ENCODE data around the gene NUDT8. TPM values are rescaled to one million over a fixed set of nuclear protein-coding genes. Genes with fewer than 3 reads are reported as not detected.
"Not testable (repeated sequence)": the region's sequence is repeated elsewhere in the genome, so short reads cannot be mapped to it uniquely, and the experiment has no call there.

NUDT8 gene
- total RNA-seq, 1 donor from 2014 or later, result 5.9 TPM

DNA sequence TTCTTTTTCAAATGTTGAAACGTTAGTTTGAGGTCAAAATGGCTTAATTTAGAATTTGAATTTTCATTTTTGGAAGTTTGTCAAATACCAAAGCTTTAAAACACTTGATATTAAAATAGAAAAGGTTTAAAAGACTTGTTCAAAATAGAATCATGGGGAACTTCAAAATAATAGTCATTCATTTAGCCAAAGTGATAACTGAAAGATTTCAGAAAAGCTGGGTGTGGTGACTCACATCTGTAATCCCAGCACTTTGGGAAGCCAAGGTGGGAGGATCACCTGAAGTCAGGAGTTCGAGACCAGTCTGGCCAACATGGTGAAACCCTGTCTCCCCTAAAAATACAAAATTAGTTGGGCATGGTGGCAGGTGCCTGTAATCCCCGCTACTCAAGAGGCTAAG lies 35.3 kb downstream of the NUDT8 start:
- no peak for DNase-seq (ENCODE audit: low read depth)

DNA sequence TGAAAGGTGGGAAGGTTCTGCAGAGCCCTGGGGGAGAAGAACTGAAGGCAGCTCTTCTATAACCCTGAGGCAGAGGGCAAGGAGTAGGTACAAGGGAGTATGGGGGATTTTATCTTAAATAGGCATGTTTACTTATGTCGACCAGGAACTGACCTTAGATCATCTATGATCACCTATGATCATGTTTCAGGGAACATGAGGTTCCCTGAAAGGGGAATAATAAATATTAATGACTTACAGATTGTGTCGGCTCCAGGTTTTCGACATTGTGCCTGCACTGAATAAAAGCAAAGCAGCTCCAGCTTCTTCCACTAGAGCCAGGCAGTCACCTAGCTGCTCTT lies 36.2 kb downstream of the NUDT8 start:
- DNase-seq (ENCODE audit: low read depth), result no peak

DNA sequence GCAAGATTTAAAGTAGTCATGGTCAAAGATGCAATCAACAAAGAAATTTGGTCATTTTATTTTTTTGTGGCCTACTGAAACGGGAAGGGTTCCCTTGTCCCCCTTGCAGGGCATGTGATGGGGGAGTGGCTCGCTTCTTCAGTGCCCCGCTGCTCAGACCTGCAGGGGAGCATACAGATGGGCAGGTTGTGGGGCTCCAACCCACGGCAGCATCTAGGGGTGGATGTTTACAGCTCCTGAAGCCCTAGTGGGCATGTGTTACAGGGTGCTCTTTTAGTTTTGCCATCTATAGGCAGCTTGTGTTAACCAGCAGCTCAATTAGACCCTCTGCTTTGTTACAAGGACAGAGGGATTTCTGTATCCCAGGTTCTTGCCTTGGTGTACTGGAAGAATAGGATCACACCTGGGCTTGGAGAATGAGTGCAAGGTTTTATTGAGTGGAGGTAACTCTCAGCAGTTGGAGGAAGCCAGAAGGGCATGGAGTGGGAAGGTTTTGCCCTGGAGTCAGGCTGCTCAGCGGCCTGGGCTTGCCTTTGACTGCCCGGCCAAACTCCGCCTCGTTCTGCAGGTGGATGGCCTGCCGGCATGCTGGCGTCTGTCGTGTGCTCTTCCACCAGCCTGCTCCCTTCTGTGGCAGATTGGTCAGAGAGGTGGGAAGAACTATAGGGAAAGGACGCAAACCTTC lies 36.7 kb downstream of the NUDT8 start:
- DNase-seq (ENCODE audit: low read depth), result no peak

DNA sequence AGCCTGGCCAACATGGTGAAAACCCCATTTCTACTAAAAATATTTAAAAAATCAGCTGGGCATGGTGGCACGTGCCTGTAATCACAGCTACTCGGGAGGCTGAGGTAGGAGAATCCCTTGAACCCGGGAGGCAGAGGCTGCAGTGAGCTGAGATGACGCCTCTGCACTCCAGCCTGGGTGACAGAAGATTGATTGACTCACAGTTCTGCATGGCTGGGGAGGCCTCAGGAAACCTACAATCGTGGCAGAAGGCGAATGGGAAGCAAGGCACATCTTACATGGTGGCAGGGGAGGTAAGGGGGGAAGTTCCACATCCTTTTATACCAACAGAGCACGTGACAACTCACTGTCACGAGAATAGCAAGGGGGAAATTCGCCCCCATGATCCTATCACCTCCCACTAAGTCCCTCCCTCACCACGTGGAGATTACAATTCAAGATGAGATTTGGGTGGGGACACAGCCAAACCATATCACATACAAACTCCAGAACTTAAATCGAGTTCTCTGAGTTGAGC lies 40.8 kb downstream of the NUDT8 start:
- not testable (repeated sequence) for DNase-seq (ENCODE audit: low read depth)

DNA sequence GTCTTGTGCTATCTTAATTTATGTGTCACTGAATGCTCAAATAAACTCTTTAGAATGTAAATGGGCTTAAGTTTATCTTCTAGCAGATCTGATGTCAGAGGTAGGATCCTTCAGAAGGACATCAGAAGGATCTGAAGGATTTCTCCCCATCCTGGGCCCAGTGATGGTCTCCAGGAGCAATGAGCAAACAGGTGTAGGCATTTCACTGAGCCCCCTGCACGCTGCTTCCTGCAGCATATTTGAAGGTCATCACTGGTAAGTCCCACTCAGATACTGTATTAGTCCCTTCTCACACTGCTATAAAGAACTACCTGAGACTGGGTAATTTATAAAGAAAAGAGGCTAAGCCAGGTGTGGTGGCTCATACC lies 41.6 kb downstream of the NUDT8 start:
- DNase-seq (ENCODE audit: low read depth), result no peak

DNA sequence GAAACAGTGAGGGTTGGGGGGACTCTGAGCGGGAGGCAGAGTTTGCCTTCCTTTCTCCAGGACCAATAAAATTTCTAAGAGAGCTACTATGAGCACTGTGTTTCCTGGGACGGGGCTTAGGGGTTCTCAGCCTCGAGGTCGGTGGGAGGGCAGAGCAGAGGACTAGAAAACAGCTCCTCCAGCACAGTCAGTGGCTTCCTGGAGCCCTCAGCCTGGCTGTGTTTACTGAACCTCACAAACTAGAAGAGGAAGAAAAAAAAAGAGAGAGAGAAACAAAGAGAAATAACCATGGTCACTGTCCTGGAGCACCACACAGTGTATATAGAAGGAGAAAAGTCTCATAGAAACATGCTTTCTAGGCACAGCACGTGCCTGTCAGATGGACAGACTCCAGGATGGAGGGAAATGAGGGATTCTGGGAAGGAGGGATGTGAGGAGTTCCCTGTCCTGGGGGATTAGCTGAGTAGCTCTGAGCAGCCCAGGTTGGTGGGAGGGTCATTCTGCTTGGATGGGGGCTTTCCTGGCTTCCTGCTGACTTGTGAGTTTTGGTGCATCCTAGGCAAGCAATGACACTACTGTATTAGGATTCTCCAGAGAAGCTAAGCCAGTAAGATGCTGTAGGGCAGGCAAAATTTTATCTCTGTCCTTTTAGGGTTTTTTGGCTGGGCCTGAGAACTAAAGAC lies 43.0 kb downstream of the NUDT8 start:
- no peak for DNase-seq (ENCODE audit: low read depth)

DNA sequence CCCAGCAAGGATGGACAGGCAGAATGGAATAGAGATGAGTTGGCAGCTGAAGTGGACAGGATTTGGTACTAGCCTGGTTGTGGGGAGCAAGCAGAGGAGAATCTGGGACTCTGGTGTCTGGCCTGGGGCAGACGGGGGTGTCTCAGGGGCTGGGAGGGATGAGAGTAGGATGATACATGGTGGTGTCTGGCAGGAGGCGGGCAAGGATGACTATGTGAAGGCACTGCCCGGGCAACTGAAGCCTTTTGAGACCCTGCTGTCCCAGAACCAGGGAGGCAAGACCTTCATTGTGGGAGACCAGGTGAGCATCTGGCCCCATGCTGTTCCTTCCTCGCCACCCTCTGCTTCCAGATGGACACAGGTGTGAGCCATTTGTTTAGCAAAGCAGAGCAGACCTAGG lies 43.8 kb downstream of the NUDT8 start:
- DNase-seq (ENCODE audit: low read depth), result no peak

DNA sequence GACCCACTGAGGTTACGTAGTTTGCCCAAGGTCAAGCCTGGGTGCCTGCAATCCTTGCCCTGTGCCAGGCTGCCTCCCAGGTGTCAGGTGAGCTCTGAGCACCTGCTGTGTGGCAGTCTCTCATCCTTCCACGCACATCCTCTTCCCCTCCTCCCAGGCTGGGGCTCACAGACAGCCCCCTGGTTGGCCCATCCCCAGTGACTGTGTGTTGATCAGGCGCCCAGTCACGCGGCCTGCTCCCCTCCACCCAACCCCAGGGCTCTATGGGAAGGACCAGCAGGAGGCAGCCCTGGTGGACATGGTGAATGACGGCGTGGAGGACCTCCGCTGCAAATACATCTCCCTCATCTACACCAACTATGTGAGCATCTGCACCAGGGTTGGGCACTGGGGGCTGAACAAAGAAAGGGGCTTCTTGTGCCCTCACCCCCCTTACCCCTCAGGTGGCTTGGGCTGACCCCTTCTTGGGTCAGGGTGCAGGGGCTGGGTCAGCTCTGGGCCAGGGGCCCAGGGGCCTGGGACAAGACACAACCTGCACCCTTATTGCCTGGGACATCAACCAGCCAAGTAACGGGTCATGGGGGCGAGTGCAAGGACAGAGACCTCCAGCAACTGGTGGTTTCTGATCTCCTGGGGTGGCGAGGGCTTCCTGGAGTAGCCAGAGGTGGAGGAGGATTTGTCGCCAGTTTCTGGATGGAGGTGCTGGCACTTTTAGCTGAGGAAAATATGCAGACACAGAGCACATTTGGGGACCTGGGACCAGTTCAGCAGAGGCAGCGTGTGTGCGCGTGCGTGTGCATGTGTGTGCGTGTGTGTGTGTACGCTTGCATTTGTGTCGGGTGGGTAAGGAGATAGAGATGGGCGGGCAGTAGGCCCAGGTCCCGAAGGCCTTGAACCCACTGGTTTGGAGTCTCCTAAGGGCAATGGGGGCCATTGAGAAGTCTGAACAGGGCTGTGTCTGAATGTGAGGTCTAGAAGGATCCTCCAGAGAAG lies 44.6 kb downstream of the NUDT8 start:
- DNase-seq (ENCODE audit: low read depth), result no peak

DNA sequence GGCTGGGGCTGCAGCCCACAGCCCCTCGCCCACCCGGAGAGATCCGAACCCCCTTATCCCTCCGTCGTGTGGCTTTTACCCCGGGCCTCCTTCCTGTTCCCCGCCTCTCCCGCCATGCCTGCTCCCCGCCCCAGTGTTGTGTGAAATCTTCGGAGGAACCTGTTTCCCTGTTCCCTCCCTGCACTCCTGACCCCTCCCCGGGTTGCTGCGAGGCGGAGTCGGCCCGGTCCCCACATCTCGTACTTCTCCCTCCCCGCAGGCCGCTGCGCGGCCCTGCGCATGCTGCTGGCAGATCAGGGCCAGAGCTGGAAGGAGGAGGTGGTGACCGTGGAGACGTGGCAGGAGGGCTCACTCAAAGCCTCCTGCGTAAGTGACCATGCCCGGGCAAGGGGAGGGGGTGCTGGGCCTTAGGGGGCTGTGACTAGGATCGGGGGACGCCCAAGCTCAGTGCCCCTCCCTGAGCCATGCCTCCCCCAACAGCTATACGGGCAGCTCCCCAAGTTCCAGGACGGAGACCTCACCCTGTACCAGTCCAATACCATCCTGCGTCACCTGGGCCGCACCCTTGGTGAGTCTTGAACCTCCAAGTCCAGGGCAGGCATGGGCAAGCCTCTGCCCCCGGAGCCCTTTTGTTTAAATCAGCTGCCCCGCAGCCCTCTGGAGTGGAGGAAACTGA lies 45.4 kb downstream of the NUDT8 start:
- DNase-seq (ENCODE audit: low read depth), result peak; percentile 45

DNA sequence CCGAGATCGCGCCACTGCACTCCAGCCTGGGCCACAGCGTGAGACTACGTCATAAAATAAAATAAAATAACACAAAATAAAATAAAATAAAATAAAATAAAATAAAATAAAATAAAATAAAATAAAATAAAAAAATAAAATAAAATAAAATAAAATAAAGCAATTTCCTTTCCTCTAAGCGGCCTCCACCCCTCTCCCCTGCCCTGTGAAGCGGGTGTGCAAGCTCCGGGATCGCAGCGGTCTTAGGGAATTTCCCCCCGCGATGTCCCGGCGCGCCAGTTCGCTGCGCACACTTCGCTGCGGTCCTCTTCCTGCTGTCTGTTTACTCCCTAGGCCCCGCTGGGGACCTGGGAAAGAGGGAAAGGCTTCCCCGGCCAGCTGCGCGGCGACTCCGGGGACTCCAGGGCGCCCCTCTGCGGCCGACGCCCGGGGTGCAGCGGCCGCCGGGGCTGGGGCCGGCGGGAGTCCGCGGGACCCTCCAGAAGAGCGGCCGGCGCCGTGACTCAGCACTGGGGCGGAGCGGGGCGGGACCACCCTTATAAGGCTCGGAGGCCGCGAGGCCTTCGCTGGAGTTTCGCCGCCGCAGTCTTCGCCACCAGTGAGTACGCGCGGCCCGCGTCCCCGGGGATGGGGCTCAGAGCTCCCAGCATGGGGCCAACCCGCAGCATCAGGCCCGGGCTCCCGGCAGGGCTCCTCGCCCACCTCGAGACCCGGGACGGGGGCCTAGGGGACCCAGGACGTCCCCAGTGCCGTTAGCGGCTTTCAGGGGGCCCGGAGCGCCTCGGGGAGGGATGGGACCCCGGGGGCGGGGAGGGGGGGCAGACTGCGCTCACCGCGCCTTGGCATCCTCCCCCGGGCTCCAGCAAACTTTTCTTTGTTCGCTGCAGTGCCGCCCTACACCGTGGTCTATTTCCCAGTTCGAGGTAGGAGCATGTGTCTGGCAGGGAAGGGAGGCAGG lies 46.2 kb downstream of the NUDT8 start, which contains the start of gene GSTP1:
Gene GSTP1, plus strand, starts transcription at position 566 of the 958 bp plus-strand sequence. Its CDS starts 32 bp downstream, at position 598.
- DNase-seq (ENCODE audit: low read depth), result peak; percentile 94

DNA sequence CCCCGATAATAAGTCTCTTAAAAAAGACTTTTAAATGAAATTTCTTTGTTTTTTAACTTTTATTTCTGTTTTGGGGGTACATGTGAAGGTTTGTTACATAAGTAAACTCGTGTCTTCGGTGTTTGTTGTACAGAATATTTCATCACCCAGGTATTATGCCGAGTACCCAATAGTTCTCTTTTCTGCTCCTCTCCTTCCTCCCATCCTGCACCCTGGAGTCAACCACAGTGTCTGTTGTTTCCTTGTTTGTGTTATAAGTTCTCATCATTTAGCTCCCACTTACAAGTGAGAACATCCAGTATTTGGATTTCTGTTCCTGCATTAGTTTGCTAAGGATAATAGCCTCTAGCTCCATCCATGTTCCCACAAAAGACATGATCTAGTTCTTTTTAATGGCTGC lies 47.7 kb downstream of the NUDT8 start:
- no peak for DNase-seq (ENCODE audit: low read depth)

DNA sequence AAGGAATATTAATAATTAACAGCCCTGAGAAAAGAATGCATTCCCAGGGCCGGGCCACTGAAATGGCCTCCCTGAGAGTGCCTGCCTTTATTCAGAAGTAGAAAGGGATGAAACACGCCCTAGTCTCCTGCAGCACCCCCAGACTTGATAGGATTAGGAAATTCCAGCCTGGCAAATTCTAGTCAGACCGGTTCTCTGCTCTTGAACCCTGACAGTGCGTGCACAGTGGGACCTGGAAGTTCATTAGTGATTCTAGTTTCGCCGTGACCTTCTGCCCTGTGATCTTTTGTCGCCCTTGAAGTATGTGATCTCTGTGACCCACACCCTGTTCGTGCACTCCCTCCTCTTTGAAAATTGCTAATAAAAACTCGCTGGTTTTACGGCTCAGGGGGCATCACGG lies 48.3 kb downstream of the NUDT8 start:
- DNase-seq (ENCODE audit: low read depth), result no peak

DNA sequence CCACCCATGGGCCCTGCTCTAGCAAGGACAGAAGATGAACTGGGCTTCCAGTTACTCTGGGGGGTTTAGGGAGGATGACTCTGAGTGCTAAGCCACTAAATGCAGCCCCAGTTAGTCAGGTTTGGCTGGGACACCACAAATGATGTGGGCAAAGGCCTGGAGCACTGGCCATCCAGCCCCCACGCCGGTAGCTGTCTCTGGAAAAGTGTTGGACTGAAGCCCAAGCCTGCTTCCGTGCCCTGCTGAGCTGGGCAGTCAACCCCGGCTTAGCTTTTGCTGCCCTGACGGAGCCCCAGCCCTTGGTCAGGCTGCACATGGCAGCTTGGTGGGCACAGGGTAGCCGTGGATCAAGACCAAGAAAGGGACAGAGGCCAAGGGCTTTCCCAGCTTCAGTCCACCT lies 51.8 kb downstream of the NUDT8 start:
- DNase-seq (ENCODE audit: low read depth), result peak; percentile 27

Other genes with a start within 250 kb of the NUDT8 start
- 5.5 and 8.1 TPM in 2 replicates for gene RAD9A, start 238.0 kb downstream of the NUDT8 start, total RNA-seq
- gene PPP1CA, start 228.1 kb downstream of the NUDT8 start, total RNA-seq, result 229 and 241 TPM in 2 replicates
- not detected in 2 replicates for gene TBC1D10C, start 225.9 kb downstream of the NUDT8 start, total RNA-seq
- gene CARNS1, start 214.3 kb downstream of the NUDT8 start, total RNA-seq, result 49.7 and 83.0 TPM in 2 replicates
- 53.3 and 77.4 TPM in 2 replicates for gene RPS6KB2, start 201.4 kb downstream of the NUDT8 start, total RNA-seq
- gene PTPRCAP, start 192.3 kb downstream of the NUDT8 start, total RNA-seq, result 0.88 and 0.94 TPM in 2 replicates
- 64.5 and 66.9 TPM in 2 replicates for gene CORO1B, start 186.5 kb downstream of the NUDT8 start, total RNA-seq
- not detected in 2 replicates for gene GPR152, start 177.2 kb downstream of the NUDT8 start, total RNA-seq
- 1.7 and 4.9 TPM in 2 replicates for gene CABP4, start 174.6 kb downstream of the NUDT8 start, total RNA-seq
- 62.2 and 144 TPM in 2 replicates for gene TMEM134, start 160.7 kb downstream of the NUDT8 start, total RNA-seq
- gene AIP, start 146.9 kb downstream of the NUDT8 start, total RNA-seq, result 47.9 and 56.4 TPM in 2 replicates
- 24.8 and 34.6 TPM in 2 replicates for gene PITPNM1, start 124.6 kb downstream of the NUDT8 start, total RNA-seq
- 31.2 and 48.4 TPM in 2 replicates for gene CDK2AP2, start 121.8 kb downstream of the NUDT8 start, total RNA-seq
- gene CABP2, start 106.5 kb downstream of the NUDT8 start, total RNA-seq, result not detected in 2 replicates
- gene GSTP1, start 46.1 kb downstream of the NUDT8 start, total RNA-seq, result 152 and 246 TPM in 2 replicates
- gene NDUFV1, start 23.0 kb downstream of the NUDT8 start, total RNA-seq, result 195 and 214 TPM in 2 replicates
- not detected in 2 replicates for gene TBX10, start 9.8 kb upstream of the NUDT8 start, total RNA-seq
- gene ACY3, start 20.8 kb upstream of the NUDT8 start, total RNA-seq, result 0.27 TPM in 1 of 2 replicates, not detected in the other
- not detected in 2 replicates for gene ALDH3B2, start 44.7 kb upstream of the NUDT8 start, total RNA-seq